ENCODE data around the gene UBXN2A.

The UBXN2A gene

DNA sequence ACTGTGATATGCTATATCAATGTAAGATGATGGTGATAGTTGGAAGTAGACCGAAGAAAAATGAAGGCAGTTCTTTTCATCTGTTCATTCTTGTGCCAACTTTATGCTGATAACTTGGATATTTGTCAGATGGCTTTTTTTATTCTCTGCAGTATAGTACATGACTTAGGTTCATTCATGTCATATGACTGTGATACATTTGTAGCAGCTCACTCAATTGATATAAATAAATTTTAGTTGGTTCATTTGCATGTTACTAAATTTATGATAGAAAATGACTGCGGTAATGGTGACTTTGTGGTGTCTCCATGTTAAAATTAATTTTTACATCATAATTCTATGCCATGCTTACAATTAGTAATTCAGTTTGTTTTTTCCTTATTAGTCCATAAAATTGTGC lies 7.1 kb downstream of the UBXN2A start:
- TF ChIP-seq EGR1 (IDR thresholded peaks at IDR 0.05), result no peak
- no peak for TF ChIP-seq TAF1 (IDR thresholded peaks at IDR 0.05; ENCODE audit: low read depth)
- TF ChIP-seq, protein P1, sequence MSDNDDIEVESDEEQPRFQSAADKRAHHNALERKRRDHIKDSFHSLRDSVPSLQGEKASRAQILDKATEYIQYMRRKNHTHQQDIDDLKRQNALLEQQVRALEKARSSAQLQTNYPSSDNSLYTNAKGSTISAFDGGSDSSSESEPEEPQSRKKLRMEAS (IDR thresholded peaks at IDR 0.05), result no peak
- no peak for TF ChIP-seq ZBTB7A (IDR thresholded peaks at IDR 0.05; ENCODE audit: low read depth)
- TF ChIP-seq CREB1 (IDR thresholded peaks at IDR 0.05; ENCODE audit: low read depth), result no peak
- TF ChIP-seq, protein P2, sequence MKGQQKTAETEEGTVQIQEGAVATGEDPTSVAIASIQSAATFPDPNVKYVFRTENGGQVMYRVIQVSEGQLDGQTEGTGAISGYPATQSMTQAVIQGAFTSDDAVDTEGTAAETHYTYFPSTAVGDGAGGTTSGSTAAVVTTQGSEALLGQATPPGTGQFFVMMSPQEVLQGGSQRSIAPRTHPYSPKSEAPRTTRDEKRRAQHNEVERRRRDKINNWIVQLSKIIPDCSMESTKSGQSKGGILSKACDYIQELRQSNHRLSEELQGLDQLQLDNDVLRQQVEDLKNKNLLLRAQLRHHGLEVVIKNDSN (IDR thresholded peaks at IDR 0.05), result no peak

DNA sequence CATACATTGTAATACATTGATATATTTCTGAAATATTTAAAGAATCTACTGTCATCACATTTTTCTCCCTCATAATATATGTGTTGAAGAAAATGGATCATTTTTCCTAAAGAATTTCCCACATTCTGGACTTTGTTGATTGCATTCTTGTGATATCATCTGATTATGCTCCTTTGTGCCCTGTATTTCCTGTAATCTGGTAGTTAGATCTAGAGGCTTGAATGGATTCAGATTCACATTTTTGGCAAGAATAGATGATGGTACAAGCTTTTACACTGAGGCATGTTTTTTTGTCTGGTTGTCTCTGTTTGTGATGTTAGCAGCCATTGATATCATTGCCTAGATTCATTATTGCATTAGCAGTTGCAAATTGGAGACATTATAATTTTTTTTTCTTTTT lies 13.4 kb downstream of the UBXN2A start:
- TF ChIP-seq CREB1 (IDR thresholded peaks at IDR 0.05; ENCODE audit: low read depth), result no peak
- no peak for TF ChIP-seq FOXM1 (IDR thresholded peaks at IDR 0.05; ENCODE audit: borderline replicate concordance, low read depth)
- no peak for TF ChIP-seq EGR1 (IDR thresholded peaks at IDR 0.05)
- TF ChIP-seq CEBPB (IDR thresholded peaks at IDR 0.05), result no peak
- TF ChIP-seq ZBTB7A (IDR thresholded peaks at IDR 0.05; ENCODE audit: low read depth), result no peak
- no peak for TF ChIP-seq EP300 (IDR thresholded peaks at IDR 0.05; ENCODE audit: borderline replicate concordance)
- TF ChIP-seq TEAD4 (IDR thresholded peaks at IDR 0.05), result no peak

DNA sequence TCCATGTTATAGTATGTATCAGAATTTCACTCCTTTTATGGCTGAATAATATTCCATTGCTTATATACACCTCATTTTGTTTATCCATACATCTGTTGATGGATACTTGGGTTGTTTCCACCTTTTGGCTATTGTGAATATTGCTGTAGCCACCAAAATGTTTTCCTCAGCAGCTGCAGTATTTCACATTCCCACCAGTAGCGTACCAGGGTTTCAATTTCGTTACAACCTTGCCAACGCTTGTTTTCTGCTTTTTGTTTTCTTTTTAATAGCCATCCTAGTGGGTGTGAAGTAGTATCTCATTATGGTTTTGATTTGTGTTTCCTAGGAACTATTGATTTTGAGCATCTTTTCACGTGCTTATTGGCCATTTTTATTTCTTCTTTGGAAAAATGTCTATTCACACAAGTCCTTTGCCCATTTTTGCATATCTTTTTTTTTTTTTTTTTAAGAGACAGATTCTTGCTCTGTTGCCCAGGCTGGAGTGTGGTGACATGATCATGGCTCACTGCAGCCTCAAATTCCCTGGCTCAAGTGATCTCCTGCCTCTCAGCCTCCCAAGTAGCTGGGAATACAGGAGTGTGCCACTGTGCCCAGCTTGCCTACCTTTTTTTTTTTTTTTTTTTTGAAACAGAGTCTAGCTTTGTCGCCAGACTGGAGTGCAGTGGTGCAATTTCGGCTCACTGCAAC lies 14.2 kb downstream of the UBXN2A start:
- TF ChIP-seq TCF12 (IDR thresholded peaks at IDR 0.05; ENCODE audit: low read depth), result no peak
- TF ChIP-seq, protein P1 (IDR thresholded peaks at IDR 0.05), result no peak
- TF ChIP-seq CEBPB (IDR thresholded peaks at IDR 0.05), result no peak
- TF ChIP-seq ZBTB7A (IDR thresholded peaks at IDR 0.05; ENCODE audit: low read depth), result no peak
- TF ChIP-seq TAF1 (IDR thresholded peaks at IDR 0.05; ENCODE audit: low read depth), result no peak
- TF ChIP-seq, protein P2 (IDR thresholded peaks at IDR 0.05), result no peak
- no peak for TF ChIP-seq EP300 (IDR thresholded peaks at IDR 0.05; ENCODE audit: borderline replicate concordance)
- no peak for TF ChIP-seq TEAD4 (IDR thresholded peaks at IDR 0.05)
- TF ChIP-seq EGR1 (IDR thresholded peaks at IDR 0.05), result no peak
- no peak for TF ChIP-seq RAD21 (IDR thresholded peaks at IDR 0.05; ENCODE audit: low read depth)
- TF ChIP-seq FOXM1 (IDR thresholded peaks at IDR 0.05; ENCODE audit: borderline replicate concordance, low read depth), result no peak
- TF ChIP-seq NFIC (IDR thresholded peaks at IDR 0.05), result no peak
- no peak for TF ChIP-seq YY1 (IDR thresholded peaks at IDR 0.05; ENCODE audit: low read depth)
- TF ChIP-seq CREB1 (IDR thresholded peaks at IDR 0.05; ENCODE audit: low read depth), result no peak
- TF ChIP-seq, protein P3, sequence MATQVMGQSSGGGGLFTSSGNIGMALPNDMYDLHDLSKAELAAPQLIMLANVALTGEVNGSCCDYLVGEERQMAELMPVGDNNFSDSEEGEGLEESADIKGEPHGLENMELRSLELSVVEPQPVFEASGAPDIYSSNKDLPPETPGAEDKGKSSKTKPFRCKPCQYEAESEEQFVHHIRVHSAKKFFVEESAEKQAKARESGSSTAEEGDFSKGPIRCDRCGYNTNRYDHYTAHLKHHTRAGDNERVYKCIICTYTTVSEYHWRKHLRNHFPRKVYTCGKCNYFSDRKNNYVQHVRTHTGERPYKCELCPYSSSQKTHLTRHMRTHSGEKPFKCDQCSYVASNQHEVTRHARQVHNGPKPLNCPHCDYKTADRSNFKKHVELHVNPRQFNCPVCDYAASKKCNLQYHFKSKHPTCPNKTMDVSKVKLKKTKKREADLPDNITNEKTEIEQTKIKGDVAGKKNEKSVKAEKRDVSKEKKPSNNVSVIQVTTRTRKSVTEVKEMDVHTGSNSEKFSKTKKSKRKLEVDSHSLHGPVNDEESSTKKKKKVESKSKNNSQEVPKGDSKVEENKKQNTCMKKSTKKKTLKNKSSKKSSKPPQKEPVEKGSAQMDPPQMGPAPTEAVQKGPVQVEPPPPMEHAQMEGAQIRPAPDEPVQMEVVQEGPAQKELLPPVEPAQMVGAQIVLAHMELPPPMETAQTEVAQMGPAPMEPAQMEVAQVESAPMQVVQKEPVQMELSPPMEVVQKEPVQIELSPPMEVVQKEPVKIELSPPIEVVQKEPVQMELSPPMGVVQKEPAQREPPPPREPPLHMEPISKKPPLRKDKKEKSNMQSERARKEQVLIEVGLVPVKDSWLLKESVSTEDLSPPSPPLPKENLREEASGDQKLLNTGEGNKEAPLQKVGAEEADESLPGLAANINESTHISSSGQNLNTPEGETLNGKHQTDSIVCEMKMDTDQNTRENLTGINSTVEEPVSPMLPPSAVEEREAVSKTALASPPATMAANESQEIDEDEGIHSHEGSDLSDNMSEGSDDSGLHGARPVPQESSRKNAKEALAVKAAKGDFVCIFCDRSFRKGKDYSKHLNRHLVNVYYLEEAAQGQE (IDR thresholded peaks at IDR 0.05; ENCODE audit: low read depth), result no peak

DNA sequence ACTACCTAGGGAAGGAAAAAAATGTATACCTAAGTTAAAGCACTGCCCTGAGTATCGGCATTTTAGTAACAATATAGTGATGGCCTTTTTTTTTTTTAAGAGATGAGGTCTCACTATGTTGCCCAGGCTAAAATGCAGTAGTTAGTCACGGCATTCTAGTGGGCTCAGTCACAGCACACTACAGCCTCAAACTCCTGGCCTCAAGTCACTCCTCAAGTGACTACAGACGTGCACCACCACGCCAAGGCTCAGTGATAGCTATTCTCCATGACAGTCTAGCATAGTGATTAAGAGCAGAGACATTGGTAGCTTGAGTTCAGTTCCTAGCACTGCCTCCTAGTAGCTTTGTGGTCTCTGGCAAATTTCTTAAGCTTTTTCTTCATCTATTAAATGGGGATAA lies 27.6 kb downstream of the UBXN2A start:
- no peak for TF ChIP-seq NFIC (IDR thresholded peaks at IDR 0.05)
- TF ChIP-seq TAF1 (IDR thresholded peaks at IDR 0.05; ENCODE audit: low read depth), result no peak
- TF ChIP-seq TEAD4 (IDR thresholded peaks at IDR 0.05), result no peak
- TF ChIP-seq CEBPB (IDR thresholded peaks at IDR 0.05), result no peak
- TF ChIP-seq, protein P1 (IDR thresholded peaks at IDR 0.05), result no peak
- TF ChIP-seq TCF12 (IDR thresholded peaks at IDR 0.05; ENCODE audit: low read depth), result no peak
- no peak for TF ChIP-seq EP300 (IDR thresholded peaks at IDR 0.05; ENCODE audit: borderline replicate concordance)
- TF ChIP-seq FOXM1 (IDR thresholded peaks at IDR 0.05; ENCODE audit: borderline replicate concordance, low read depth), result no peak
- TF ChIP-seq, protein P2 (IDR thresholded peaks at IDR 0.05), result no peak
- TF ChIP-seq, protein P3 (IDR thresholded peaks at IDR 0.05; ENCODE audit: low read depth), result no peak
- TF ChIP-seq ZBTB7A (IDR thresholded peaks at IDR 0.05; ENCODE audit: low read depth), result no peak
- TF ChIP-seq YY1 (IDR thresholded peaks at IDR 0.05; ENCODE audit: low read depth), result no peak
- TF ChIP-seq RAD21 (IDR thresholded peaks at IDR 0.05; ENCODE audit: low read depth), result no peak
- no peak for TF ChIP-seq EGR1 (IDR thresholded peaks at IDR 0.05)

DNA sequence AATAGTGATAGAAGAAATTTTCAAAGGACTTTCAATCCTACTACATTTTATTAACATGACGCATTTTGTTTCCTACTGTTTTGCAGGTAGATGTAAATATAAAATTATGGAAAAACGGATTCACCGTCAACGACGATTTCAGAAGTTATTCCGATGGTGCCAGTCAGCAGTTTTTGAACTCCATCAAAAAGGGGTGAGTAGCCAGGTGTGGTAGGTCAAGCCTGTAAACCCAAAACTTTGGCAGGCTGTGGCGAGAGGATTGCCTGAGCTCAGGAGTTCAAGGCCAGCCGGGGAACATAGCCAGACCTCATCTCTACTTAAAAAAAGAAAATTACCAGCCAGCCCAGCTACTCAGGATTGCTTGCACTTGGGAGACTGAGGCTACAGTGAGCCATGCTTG lies 36.6 kb downstream of the UBXN2A start:
- TF ChIP-seq, protein P2 (IDR thresholded peaks at IDR 0.05), result no peak
- no peak for TF ChIP-seq NFIC (IDR thresholded peaks at IDR 0.05)
- TF ChIP-seq CREB1 (IDR thresholded peaks at IDR 0.05; ENCODE audit: low read depth), result no peak
- TF ChIP-seq, protein P3 (IDR thresholded peaks at IDR 0.05; ENCODE audit: low read depth), result no peak
- TF ChIP-seq, protein P1 (IDR thresholded peaks at IDR 0.05), result no peak
- no peak for TF ChIP-seq ZBTB7A (IDR thresholded peaks at IDR 0.05; ENCODE audit: low read depth)
- TF ChIP-seq FOXM1 (IDR thresholded peaks at IDR 0.05; ENCODE audit: borderline replicate concordance, low read depth), result no peak
- TF ChIP-seq TEAD4 (IDR thresholded peaks at IDR 0.05), result no peak
- no peak for TF ChIP-seq EGR1 (IDR thresholded peaks at IDR 0.05)
- no peak for TF ChIP-seq TAF1 (IDR thresholded peaks at IDR 0.05; ENCODE audit: low read depth)
- TF ChIP-seq TCF12 (IDR thresholded peaks at IDR 0.05; ENCODE audit: low read depth), result no peak
- no peak for TF ChIP-seq EP300 (IDR thresholded peaks at IDR 0.05; ENCODE audit: borderline replicate concordance)
- TF ChIP-seq YY1 (IDR thresholded peaks at IDR 0.05; ENCODE audit: low read depth), result no peak
- no peak for TF ChIP-seq RAD21 (IDR thresholded peaks at IDR 0.05; ENCODE audit: low read depth)
- TF ChIP-seq CEBPB (IDR thresholded peaks at IDR 0.05), result no peak
